Smooth muscle cell (in vitro differentiated cells): ENCODE measurements around the gene ZDHHC19. TPM values are rescaled to one million over a fixed set of nuclear protein-coding genes. Genes with fewer than 3 reads are reported as not detected.

Experiments
- DNase-seq: peaks from one replicate; lab custom pipeline; 2025; ENCODE audit not compliant: unreplicated experiment; lab: John Stamatoyannopoulos, UW
- H2AFZ ChIP-seq: fragments of 200-600 bp; sonication (generic); 2 replicates; pipeline ENCODE4 v1.6.0; 2016; ENCODE audit warnings: antibody characterized with exemption, low read depth, mild to moderate bottlenecking
- H3F3A ChIP-seq: fragments of 200-600 bp; sonication (generic); 2 replicates; pipeline ENCODE4 v1.6.0; 2017; ENCODE audit warnings: antibody characterized with exemption, low read depth
- H3K27ac ChIP-seq: fragments of 200-600 bp; sonication (generic); 2 replicates; pipeline ENCODE4 v1.5.1; 2016; ENCODE audit warnings: low read depth, mild to moderate bottlenecking
- H3K27me3 ChIP-seq: fragments of 200-600 bp; sonication (generic); 2 replicates; pipeline ENCODE4 v1.6.1; 2016; ENCODE audit warnings: low read depth, mild to moderate bottlenecking
- H3K36me3 ChIP-seq: fragments of 200-600 bp; sonication (generic); 2 replicates; pipeline ENCODE4 v1.5.1; 2016; ENCODE audit warnings: low read depth
- H3K4me1 ChIP-seq: fragments of 200-600 bp; sonication (generic); 2 replicates; pipeline ENCODE4 v1.5.1; 2016; ENCODE audit warnings: low read depth
- H3K4me2 ChIP-seq: fragments of 200-600 bp; sonication (generic); 2 replicates; pipeline ENCODE4 v1.6.0; 2016; ENCODE audit warnings: mild to moderate bottlenecking
- H3K4me3 ChIP-seq: fragments of 200-600 bp; sonication (generic); 2 replicates; pipeline ENCODE4 v1.5.1; 2016; ENCODE audit warnings: mild to moderate bottlenecking
- H3K79me2 ChIP-seq: fragments of 200-600 bp; sonication (generic); 2 replicates; pipeline ENCODE4 v1.6.0; 2016; ENCODE audit warnings: low read depth, mild to moderate bottlenecking
- H3K9ac ChIP-seq: fragments of 200-600 bp; sonication (generic); 2 replicates; pipeline ENCODE4 v1.6.0; 2016; ENCODE audit warnings: low read depth
- H3K9me3 ChIP-seq: fragments of 200-600 bp; sonication (generic); replicated peaks from 2 replicates; pipeline ENCODE4 v1.5.1; 2016; ENCODE audit warnings: low read depth
- H4K20me1 ChIP-seq: fragments of 200-600 bp; sonication (generic); 2 replicates; pipeline ENCODE4 v1.6.0; 2016; ENCODE audit warnings: low read depth
- CTCF ChIP-seq: fragments of 200-600 bp; sonication (generic); IDR thresholded peaks from 2 replicates; pipeline ENCODE4 v1.5.1; 2017; ENCODE audit warnings: borderline replicate concordance, mild to moderate bottlenecking, antibody characterized with exemption; ENCODE audit not compliant: insufficient read depth, poor library complexity, severe bottlenecking
- WGBS: methylation state at CpG from one replicate; pipeline ENCODE4 v1.1.7; 2016; ENCODE audit warnings: low lambda C conversion rate; 5-methylcytosine and 5-hydroxymethylcytosine counted together
- polyA plus RNA-seq: library from polyadenylated mRNA; unstranded; fragments of >200 nt; fragmentation: Nextera tagmentation; extraction: Ambion mirVana; gene quantifications from 2 replicates; pipeline ENCODE4 v1.2.1, GENCODE V29; 2016
- total RNA-seq: library from RNA; depleted of rRNA; stranded (reverse); fragments of >200 nt; gene quantifications from 2 replicates; pipeline ENCODE4 v1.2.3, GENCODE V29; 2014

The ZDHHC19 gene
- total and polyA plus RNA-seq, 2 experiments from 2014 or later, result not detected

GRCh38 chr3:196193736-196194541 lies 17.3 kb downstream of the ZDHHC19 start:
- Histone ChIP-seq H4K20me1 (no peaks in the 10 kb centered on the region), H3K4me3 (no peak overlapping the region), H2AFZ (no peak overlapping the region), H3K9me3 (no peaks in the 10 kb centered on the region), H3K4me1 (no peaks in the 10 kb centered on the region), H3K36me3 (no peaks in the 10 kb centered on the region), H3K27me3 (no peaks in the 10 kb centered on the region), H3F3A (no peaks in the 10 kb centered on the region), H3K9ac (no peak overlapping the region), H3K27ac (no peak overlapping the region), H3K4me2 (no peak overlapping the region), H3K79me2 (no peaks in the 10 kb centered on the region)
- WGBS, result 77% methylated on average over 13 of the region's 13 CpGs
- no peak for TF ChIP-seq CTCF
- DNase-seq, result no peak

- no peak for DNase-seq
- Histone ChIP-seq H3K27me3 (no peaks in the 10 kb centered on the region), H3F3A (no peaks in the 10 kb centered on the region), H3K9me3 (no peaks in the 10 kb centered on the region), H3K4me2 (no peak overlapping the region), H3K36me3 (no peaks in the 10 kb centered on the region), H3K79me2 (no peaks in the 10 kb centered on the region), H3K4me3 (no peak overlapping the region), H3K9ac (no peak overlapping the region), H4K20me1 (no peaks in the 10 kb centered on the region), H3K4me1 (no peaks in the 10 kb centered on the region), H2AFZ (no peak overlapping the region), H3K27ac (no peak overlapping the region)
- TF ChIP-seq CTCF, result no peak
- whole genome bisulfite sequencing, result 86% methylated on average over 15 of the region's 15 CpGs
These were observed 18.0 kb downstream of the ZDHHC19 start for GRCh38 chr3:196193133-196193735.

- Histone ChIP-seq H2AFZ (no peak overlapping the region), H3K4me3 (no peak overlapping the region), H3K27ac (no peak overlapping the region), H3K36me3 (no peaks in the 10 kb centered on the region), H3K4me1 (no peaks in the 10 kb centered on the region), H3F3A (no peaks in the 10 kb centered on the region), H3K9me3 (no peaks in the 10 kb centered on the region), H3K27me3 (no peaks in the 10 kb centered on the region), H3K79me2 (no peaks in the 10 kb centered on the region), H3K4me2 (no peak overlapping the region), H4K20me1 (no peaks in the 10 kb centered on the region), H3K9ac (no peak overlapping the region)
- TF ChIP-seq CTCF, result no peak
- 67% methylated on average over 14 of the region's 14 CpGs for WGBS
- no peak for DNase-seq
These were observed 18.6 kb downstream of the ZDHHC19 start for GRCh38 chr3:196192524-196193051.
